Esophagus squamous epithelium (tissue), 4 donors: ENCODE data around the gene TSC22D1.

ENCODE experiments used
- POLR2A ChIP-seq, 4 donors: fragments of 450-650 bp; IDR thresholded peaks; one replicate each; pipeline ENCODE4 v1.6.1; 2017; ENCODE audit warnings: antibody characterized with exemption in 4 of 4, mild to moderate bottlenecking in 4 of 4, moderate library complexity in 3 of 4
- TF ChIP-seq, protein P1 (sequence below), 6 experiments: fragments of 450-650 bp in 4 of 6; fragments of 200-600 bp in 2 of 6; sonication (generic) in 2 of 6; IDR thresholded peaks; one replicate each; pipeline ENCODE4 v1.5.1; 2016 to 2019; ENCODE audit warnings: antibody characterized with exemption in 6 of 6, mild to moderate bottlenecking in 4 of 6, moderate library complexity in 4 of 6

DNA sequence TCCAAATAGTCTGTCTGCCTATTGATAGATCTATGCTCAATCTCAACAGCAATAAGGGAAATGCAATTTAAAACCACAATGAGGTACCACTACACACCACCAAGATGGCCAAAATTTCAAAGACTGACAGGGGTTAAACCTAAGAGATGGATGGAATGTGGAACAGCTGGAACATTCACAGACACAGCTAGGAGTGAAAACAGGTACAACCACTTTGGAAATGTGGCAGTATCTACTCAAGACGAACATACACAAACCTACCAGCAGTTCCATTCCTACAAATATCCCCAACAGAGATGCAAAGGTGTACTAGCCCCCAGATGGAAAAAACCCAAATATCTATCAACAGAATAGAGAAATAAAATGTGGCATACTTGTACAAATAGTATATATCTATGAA, 86.4 kb downstream of the TSC22D1 start:
- TF ChIP-seq, protein P1, sequence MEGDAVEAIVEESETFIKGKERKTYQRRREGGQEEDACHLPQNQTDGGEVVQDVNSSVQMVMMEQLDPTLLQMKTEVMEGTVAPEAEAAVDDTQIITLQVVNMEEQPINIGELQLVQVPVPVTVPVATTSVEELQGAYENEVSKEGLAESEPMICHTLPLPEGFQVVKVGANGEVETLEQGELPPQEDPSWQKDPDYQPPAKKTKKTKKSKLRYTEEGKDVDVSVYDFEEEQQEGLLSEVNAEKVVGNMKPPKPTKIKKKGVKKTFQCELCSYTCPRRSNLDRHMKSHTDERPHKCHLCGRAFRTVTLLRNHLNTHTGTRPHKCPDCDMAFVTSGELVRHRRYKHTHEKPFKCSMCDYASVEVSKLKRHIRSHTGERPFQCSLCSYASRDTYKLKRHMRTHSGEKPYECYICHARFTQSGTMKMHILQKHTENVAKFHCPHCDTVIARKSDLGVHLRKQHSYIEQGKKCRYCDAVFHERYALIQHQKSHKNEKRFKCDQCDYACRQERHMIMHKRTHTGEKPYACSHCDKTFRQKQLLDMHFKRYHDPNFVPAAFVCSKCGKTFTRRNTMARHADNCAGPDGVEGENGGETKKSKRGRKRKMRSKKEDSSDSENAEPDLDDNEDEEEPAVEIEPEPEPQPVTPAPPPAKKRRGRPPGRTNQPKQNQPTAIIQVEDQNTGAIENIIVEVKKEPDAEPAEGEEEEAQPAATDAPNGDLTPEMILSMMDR (IDR thresholded peaks at IDR 0.05): no peak
- no peak for TF ChIP-seq POLR2A (IDR thresholded peaks at IDR 0.05)
